HG03196 (cell line): Measurements from ENCODE around the gene VGLL2.
"Not testable (repeated sequence)": the region's sequence is repeated elsewhere in the genome, so short reads cannot be mapped to it uniquely, and the experiment has no call there.

ENCODE experiments used
- ATAC-seq: cut with Tn5 transposase; IDR thresholded peaks from one replicate; pipeline ENCODE4 v1.9.1; 2021; ENCODE audit not compliant: unreplicated experiment

VGLL2 gene, protein sequence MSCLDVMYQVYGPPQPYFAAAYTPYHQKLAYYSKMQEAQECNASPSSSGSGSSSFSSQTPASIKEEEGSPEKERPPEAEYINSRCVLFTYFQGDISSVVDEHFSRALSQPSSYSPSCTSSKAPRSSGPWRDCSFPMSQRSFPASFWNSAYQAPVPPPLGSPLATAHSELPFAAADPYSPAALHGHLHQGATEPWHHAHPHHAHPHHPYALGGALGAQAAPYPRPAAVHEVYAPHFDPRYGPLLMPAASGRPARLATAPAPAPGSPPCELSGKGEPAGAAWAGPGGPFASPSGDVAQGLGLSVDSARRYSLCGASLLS

DNA sequence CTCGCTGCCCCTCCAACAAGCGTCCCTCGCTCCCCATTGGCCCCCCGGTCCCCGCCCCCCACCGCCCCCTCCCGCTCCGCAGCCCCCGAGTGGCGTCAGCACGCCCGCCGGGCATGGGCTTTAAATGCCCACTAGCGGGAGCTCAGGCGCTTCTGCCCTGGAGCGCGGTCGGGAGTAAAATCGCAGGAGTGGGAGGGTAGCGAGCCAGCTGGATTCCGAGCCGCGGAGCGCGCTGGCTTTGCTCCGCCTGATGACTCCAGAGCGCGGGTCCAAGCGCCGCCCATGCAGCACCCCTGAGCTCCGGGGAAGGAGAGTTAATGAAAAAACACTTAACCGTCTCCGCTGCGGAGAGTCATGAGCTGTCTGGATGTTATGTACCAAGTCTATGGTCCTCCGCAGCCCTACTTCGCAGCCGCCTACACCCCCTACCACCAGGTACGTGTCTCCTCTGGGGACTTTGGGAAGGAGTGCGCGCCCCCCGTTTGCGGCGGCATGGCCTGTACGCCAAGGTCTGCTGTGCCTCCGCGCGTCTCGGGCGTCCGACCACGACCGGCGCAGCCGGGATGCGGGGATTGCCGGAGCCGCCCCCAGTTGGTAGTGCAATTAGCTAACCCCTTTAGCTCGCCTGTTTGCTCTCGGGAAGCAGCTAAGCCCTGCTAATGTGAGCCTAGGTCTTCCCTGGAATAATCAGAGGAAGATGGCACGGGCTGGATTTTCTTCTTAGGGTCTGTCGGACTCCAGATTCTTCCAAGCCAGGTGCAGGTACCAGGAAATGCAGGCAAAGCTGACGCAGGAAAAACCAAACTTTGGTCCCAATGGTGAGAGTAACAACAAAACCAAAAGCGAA is at the start of gene VGLL2:
Gene VGLL2 (plus strand): TSS at position 149 of the 847 bp plus-strand sequence. CDS start 206 bp downstream, at position 355.
- ATAC-seq, result no peak

DNA sequence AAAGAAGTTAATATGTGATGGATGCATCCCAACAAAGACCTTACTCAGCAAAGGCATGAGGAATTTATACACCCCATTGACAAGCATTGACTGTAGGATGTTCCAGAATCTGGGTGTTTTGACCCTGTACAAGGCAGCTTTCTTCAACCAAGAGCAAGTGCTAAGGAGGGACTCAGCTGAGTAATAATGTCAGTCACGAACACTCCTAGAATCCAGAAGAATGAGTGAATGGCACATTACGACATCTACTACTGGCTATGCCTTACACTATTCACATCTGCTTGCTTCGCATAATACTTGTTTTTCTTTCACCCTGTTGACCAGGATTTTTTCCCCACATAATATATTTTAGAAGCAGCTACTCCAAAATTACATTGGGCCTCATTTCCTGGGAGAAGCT is 42.5 kb upstream of the VGLL2 start:
- ATAC-seq, result no peak

DNA sequence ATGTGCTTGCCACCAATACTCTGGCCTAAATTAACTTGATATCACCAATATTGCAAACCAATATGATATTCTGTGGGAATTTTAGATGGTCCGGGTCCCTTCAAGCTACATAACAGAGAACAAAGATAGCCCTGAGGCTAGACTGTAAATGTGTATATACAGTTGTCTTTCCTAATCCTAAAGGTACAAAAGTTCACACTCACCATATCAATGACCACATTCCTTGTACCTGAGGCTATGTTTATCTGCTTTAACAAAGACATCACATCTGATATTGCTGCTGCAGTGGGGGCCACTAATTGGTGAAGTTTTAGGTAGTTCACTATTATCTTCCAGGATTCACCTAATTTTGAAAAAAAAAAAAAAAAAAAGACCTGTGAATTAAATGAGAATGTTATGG is 38.6 kb upstream of the VGLL2 start:
- no peak for ATAC-seq

DNA sequence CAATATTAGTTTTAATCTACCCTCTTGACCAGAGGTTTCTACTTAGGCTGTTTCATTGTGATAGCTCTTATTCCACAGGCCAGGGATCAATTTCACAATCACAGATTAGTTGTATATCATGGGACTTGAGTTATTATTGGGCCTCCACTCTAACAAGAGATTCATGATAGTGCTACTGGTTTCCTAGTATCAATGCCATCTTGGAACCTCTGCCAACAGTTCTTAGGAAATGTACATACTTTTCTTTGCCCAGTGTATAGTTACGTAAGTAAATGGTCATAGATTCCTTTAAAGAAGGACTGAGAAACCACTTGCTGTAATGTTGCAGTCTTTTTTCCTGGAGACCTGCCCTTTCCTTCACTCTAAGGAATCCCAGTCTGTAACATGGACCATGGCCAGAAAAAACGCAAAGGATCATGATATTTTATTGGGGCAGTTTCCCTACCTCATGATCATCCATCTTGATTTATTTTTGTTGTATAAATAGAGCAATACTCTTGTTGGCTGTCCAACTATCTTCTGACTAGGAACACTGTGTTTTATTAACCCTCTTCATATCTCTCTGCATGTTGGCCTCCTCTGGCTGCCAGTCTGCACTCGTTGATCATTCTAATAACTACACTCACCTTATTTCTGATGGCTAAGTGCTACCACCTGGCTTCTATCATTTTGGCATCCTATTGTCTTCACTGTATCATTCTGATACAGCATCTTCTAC is 38.0 kb upstream of the VGLL2 start:
- ATAC-seq, result no peak

DNA sequence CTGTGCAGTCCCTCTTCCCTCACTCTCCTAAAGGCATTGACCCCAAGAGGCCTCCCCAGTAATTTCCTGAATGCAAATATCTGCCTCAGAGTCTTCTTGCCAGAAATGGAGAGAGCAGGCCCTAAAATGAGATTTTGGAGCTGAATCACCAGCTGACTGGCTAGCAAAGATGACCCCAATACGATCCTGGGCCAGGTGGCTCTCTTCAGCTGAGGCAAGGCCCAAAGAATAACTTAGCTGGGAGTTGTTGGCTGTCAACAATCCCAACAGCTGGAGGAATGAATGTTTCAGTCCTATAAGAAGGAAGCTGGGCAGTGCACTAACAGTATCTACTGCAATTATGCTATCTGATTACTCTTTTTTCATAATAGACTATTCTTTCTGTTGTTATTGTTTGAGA is 37.2 kb upstream of the VGLL2 start:
- no peak for ATAC-seq

DNA sequence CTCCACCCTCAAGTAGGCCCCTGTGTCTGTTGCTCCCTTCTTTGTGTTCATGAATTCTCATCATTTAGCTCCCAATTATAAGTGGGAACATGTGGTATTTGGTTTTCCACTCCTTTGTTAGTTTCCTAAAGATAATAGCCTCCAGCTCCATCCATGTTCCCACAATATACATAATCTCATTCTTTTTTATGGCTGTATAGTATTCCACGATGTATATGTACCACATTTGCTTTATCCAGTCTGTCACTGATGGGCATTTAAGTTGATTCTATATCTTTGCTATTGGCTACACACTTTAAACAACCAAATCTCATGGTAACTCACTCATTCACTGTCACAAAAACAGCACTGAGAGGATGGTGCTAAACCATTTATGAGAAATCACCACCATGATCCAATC is 35.5 kb upstream of the VGLL2 start:
- no peak for ATAC-seq

DNA sequence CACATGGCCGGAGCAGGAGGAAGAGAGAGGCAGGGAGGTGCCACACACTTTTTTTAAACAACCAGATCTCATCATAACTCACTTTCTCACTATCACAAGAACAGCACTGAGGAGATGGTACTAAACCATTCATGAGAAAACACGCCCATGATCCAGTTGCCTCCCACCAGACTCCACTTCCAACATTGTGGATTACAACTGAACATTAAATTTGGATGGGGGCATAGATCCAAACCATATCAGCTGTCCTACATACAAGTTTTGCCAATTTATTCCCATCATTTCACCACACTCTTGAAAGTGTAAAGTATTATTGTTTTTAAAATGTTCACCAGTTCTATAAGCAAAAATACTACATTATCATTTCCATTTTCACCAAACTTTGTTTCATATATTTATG is 33.9 kb upstream of the VGLL2 start:
- ATAC-seq, result no peak

DNA sequence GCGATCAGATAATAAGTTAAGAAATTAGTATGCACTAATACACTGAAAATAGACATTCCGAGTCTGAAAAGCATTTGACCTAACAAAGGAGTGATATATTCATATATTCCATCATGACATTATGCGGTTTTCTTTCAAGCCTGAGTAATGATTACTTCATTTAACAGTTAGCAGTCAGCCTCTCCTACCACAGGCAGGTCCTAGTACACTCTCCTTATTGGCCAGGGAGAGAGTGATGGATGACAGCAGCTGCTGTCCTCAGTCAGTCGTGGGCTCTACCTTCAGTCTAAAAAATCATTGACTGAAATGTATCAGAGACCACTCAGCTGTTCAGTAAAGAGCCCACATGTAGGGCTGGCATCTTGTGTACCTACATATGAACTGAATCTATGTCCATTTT is 33.2 kb upstream of the VGLL2 start:
- no peak for ATAC-seq

DNA sequence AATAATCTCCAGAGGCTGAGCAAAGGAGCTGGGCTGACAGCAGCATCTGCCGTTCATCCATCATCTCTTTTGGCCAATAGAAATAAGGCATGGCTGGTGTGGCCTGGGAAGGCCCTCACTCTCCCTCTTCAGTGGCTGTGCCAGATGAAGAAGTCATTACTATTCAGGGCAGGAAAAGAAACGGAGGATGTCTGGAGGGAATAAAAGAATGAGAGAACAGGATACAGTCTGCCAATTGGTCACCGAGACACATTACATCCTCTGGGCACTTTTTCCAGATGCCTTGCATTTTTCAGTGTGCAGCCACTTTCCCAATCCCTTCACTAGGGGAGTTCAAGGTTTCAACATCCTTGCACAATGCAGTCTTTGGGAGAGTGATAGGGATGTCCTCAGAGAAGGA is 32.2 kb upstream of the VGLL2 start:
- ATAC-seq, result no peak

DNA sequence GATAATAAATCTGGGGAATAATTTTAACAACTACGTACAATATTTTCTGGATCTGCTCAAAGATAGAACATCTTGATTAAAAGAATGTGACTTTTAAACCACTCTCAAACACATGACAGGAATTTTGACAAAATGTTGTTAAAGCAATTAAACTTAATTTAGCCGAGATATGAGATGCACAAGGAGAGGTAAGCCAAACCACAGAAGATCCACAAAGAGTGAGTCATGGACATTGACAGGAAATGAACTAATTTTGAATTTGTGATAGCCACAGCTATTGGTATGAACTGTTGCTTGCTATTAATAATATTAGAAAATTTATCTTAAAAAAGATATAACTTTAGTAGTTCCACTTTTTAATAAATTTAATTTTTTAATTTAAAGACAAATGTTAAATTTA is 27.8 kb upstream of the VGLL2 start:
- no peak for ATAC-seq

DNA sequence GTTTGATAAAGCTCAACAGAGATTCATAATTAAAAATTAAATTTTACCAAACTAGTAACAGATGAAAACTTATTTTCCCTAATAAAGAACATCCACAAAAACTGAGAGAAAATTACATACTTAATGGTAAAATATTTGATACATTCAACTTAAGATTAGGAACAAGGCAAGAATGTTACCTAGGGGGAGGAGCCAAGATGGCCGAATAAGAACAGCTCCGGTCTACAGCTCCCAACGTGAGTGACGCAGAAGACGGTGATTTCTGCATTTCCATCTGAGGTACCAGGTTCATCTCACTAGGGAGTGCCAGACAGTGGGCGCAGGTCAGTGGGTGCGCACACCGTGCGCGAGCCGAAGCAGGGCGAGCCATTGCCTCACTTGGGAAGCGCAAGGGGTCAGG is 20.8 kb upstream of the VGLL2 start:
- not testable (repeated sequence) for ATAC-seq

DNA sequence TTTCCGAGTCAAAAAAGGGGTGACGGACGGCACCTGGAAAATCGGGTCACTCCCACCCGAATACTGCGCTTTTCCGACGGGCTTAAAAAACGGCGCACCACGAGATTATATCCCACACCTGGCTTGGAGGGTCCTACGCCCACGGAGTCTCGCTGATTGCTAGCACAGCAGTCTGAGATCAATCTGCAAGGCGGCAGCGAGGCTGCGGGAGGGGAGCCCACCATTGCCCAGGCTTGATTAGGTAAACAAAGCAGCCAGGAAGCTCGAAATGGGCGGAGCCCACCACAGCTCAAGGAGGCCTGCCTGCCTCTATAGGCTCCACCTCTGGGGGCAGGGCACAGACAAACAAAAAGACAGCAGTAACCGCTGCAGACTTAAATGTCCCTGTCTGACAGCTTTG is 20.4 kb upstream of the VGLL2 start:
- not testable (repeated sequence) for ATAC-seq

DNA sequence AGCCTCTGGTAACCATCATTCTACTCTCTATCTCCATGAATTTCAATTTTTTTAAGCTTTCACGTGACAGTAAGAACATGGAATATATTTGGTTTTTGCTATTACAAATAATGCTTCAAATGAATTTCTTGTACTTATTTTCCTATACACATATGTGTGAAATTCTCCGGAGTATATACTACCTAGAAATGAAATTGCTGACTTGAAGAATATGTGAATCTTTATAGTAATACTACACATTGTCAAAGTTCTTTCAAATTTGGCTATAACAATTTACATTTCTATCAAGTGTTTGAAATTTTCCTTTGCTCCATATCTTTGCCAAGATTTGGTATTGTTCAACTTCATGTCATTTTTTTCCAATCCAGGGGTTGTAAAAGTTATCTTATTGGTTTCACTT is 11.6 kb upstream of the VGLL2 start:
- no peak for ATAC-seq

DNA sequence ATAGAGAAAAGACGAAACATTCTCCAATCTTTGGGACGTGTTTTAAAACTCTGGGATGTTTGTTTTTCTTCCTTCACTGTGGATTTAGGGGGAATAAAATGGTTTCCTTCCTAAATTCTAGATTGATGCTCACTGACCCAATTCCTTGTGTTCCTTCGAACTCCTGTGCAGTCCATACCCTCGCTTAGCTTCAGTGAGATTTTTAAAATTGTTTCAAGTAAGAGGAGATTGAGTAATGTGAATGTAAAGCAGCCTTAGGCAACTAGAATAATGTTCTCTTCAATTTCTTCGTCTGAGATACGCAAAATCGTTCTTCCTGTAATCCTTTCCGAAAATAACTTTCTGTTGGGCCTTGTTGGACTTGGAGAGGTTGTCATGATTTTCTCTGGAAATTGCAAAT is 2.6 kb upstream of the VGLL2 start:
- ATAC-seq, result no peak

DNA sequence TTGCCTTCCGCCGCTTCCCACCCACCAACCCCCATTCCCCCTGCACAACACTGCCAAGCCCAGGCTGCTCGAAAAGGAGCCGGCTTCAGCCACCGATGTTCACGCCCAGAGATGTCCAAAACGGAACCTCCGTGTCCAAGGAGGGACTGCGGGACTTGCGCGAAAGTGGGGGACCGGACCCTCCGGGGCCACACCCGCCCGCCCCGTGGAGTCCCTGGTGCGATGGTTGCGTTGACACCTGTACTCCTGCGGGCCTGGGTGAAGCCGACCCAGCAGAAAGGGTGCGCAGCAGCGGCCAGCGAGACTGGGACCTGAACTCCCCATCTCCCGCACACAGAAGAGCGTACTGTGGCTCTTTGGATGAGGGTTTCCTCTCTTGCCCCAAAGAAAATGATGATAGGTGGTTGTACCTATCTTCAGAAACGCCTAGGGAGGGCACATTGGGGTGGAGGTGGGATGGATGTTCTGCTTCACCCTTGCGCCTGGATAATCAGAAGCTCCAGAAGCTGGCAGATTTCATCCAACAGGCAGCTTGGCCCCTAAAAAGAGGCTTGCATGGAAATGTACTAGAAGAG is 1.9 kb upstream of the VGLL2 start:
- no peak for ATAC-seq

DNA sequence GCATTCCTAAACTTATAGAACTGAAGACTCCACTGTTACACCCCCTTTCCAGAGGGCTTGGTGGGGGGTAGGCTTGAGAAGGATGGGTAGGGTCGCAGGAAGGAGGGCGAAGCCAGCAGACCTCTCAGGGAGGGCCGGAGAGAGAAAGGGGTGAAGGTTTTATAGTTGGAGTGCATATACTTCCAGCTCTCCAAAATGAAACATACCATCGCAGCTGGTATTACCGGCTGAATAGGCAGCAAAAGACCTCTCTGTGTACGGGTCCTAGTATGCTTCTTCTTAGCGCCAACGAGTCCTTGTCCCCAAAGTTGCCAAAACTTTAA is 1.0 kb upstream of the VGLL2 start:
- no peak for ATAC-seq

DNA sequence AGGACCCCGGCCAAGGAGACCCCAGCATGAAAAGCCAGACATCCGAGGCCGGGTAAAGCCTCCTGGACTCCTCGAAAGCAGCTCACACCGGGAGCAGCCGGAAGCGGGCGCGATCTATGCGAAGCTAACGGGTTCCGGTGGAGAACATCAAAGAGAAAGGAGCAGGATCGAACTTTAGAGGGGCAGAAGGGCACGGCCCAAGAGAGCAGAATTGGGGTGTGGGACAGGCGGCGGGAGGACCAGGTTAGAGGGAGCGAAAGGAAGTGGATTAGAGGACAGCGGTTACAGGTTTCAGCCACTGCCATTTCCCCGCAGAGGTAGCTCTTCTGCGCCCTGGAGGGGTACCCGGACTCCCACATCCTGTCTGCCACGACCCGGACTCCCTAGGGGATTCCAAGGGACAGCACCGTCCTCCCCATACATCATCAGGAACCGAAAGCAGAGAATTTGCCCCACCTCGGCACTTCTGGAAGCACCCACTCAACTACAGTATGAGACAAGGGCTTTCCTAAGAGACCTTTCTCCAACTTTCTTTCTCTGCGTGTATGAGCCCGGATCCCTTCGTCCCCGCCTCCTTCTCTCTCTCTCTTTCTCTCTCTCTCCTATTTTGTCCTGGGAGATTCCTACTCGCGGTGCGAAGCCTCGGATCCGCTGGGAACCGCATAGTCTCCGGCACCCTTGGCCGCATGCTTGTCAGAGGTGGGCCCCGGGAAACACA is 507 bp upstream of the VGLL2 start:
- peak; percentile 75 for ATAC-seq

DNA sequence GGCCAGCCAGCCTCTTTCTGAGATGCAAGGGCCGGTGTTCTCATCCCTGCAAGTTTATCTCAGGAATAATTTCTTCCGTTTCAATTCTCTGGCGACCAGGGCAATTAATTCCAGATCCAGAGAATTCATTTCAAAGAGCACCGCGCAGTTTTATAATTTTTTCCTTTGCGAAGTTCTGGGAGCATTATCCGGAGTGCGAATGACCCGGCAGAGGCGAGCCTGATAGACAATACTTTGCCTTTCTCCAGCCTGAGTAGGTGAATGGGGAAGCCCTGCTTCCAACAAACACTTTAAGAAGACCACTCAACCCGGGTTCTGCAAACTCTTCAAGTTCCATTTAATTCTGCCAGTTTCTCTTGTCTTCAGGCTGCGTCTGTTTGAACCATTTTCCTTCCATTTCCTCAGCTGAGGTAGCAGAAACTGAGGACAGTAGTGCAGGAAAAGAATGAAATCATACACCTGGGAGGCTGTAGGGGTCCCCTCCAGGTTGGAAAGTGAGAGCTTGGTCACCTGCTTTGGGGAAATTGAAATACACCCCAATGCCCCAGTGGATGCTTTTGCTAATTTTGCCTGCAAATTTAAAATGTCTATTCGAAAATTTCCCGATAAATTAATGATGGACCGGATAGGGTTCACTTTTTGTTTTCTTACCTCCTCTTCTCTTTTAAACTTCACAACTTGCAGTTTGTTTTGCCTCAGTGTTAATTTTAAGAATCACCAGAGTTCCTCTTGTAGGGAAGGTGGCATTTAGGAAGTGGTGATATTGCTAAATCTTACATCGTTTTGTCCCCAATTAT is 1.1 kb downstream of the VGLL2 start:
- no peak for ATAC-seq

DNA sequence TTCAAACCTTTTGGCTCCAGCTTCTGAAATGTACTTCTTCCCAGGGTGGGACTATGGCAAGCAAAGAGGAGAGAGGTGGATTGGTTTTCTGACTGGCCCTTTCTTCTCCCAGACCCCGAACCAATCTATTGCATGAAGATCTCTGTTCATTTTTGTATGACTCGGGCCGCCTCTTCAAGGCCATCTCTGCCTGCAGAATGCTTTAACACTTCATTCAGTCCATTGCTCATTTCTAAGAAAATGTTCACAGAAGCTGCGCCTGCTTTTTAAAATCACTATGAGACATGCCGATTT is 1.6 kb downstream of the VGLL2 start:
- ATAC-seq, result no peak

DNA sequence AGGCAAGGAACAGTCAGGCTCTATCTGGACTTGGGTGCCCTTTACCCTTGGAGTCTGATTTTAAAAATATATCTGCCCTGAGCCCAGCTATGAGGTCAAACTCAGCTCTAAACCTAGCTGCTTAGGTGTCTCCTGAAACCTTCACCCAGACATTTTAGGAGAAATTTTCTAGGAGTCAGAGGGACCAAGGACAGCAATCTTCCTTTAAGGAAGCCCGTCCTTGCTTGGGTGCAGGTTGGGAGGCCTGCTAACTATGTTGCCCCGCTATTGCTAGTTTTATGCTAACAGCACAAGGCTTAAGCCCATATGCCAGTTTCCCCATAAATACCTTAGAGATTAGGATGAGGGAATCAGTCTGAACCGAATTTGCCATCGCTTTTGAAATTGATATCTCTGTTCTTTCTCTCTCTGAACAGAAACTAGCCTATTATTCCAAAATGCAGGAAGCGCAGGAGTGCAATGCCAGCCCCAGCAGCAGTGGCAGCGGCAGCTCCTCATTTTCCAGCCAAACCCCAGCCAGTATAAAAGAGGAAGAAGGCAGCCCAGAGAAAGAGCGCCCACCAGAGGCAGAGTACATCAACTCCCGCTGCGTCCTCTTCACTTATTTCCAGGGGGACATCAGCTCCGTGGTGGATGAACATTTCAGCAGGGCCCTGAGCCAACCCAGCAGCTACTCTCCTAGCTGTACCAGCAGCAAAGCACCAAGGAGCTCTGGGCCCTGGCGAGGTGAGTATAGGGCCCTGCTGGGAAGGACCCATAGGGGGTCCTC is 2.6 kb downstream of the VGLL2 start:
- ATAC-seq, result no peak
